ENCODE results near the gene MICALL2. TPM values are rescaled to one million over a fixed set of nuclear protein-coding genes. Genes with fewer than 3 reads are reported as not detected.

MICALL2 gene
- total RNA-seq, 4 donors from 2014 or later = 10.0 to 16.6 (median 14.3) TPM

DNA sequence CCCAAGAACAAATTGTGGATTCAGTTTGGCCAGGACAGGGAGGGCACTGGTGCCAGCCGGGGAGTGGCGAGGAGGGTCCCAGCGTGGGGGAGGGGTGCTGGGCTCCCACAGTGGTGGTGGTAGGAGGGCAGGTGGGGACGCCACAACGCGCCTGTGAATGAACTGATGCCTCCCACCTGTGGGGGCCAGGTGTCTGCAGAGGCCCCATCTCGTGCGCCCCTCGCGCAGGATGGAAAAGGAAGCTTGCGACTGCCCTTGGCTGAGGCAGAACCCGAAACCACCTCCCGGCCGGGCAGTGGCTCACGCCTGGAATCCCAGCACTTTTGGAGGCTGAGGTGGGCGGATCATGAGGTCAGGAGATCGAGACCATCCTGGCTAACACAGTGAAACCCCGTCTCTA, 72.0 kb downstream of the MICALL2 start:
- no peaks in the 10 kb centered on the region for H3K36me3 ChIP-seq
- DNase-seq = no peak
- no peaks in the 10 kb centered on the region for H3K27me3 ChIP-seq
- intact Hi-C loops (cut with DNase I) = no loop called here
- H3K4me1 ChIP-seq = no peaks in the 10 kb centered on the region
- WGBS, 2 donors = 76 to 81% methylated on average over 16 to 18 of the region's 18 CpGs
- H3K4me3 ChIP-seq (replicated peaks in 1 of 3) = no peak overlapping the region
- no peak for TF ChIP-seq POLR2A (IDR thresholded peaks at IDR 0.05)
- H3K9me3 ChIP-seq = no peaks in the 10 kb centered on the region
- H3K27ac ChIP-seq = no peak overlapping the region

DNA sequence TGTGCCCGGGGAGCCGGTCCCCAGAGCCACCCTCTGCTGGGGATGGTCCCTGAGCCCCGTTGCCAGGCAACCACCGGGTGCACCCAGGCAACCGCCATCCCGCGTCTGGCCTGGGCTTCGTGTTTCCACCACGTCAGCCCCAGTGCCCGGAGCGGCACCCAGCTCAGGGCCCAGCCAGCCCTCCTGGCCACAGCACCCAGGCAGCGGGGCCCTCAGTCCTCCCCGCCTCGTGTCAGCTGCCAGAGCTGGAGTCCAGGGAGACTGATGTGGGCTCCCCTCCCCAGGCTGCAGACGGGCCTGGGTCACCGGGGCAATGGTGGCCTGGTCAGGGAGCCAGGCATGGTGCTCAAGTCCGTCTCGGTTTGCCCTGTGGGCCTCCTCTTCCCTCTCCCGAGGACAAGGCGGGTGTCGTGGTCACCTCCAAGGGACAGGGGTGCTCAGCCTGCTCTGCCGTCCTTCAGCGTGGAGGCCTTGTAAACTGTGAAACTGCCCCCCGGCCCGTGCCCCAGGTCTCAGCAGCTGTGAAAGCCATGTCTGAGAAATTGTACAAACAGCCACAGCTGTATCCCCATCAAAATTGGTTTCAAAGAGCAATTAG, 72.5 kb downstream of the MICALL2 start:
- H3K27me3 ChIP-seq = no peaks in the 10 kb centered on the region
- TF ChIP-seq, protein P1, sequence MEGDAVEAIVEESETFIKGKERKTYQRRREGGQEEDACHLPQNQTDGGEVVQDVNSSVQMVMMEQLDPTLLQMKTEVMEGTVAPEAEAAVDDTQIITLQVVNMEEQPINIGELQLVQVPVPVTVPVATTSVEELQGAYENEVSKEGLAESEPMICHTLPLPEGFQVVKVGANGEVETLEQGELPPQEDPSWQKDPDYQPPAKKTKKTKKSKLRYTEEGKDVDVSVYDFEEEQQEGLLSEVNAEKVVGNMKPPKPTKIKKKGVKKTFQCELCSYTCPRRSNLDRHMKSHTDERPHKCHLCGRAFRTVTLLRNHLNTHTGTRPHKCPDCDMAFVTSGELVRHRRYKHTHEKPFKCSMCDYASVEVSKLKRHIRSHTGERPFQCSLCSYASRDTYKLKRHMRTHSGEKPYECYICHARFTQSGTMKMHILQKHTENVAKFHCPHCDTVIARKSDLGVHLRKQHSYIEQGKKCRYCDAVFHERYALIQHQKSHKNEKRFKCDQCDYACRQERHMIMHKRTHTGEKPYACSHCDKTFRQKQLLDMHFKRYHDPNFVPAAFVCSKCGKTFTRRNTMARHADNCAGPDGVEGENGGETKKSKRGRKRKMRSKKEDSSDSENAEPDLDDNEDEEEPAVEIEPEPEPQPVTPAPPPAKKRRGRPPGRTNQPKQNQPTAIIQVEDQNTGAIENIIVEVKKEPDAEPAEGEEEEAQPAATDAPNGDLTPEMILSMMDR (IDR thresholded peaks at IDR 0.05) = no peak
- no peak for TF ChIP-seq POLR2A (IDR thresholded peaks at IDR 0.05)
- no peak overlapping the region for H3K27ac ChIP-seq
- H3K36me3 ChIP-seq = no peaks in the 10 kb centered on the region
- H3K4me3 ChIP-seq (replicated peaks in 1 of 3) = no peak overlapping the region
- 37 to 48% methylated on average over 6 to 11 of the region's 25 CpGs for WGBS, 2 donors
- DNase-seq = no peak
- intact Hi-C loops (cut with DNase I) = no loop called here
- H3K9me3 ChIP-seq = no peaks in the 10 kb centered on the region
- no peaks in the 10 kb centered on the region for H3K4me1 ChIP-seq

DNA sequence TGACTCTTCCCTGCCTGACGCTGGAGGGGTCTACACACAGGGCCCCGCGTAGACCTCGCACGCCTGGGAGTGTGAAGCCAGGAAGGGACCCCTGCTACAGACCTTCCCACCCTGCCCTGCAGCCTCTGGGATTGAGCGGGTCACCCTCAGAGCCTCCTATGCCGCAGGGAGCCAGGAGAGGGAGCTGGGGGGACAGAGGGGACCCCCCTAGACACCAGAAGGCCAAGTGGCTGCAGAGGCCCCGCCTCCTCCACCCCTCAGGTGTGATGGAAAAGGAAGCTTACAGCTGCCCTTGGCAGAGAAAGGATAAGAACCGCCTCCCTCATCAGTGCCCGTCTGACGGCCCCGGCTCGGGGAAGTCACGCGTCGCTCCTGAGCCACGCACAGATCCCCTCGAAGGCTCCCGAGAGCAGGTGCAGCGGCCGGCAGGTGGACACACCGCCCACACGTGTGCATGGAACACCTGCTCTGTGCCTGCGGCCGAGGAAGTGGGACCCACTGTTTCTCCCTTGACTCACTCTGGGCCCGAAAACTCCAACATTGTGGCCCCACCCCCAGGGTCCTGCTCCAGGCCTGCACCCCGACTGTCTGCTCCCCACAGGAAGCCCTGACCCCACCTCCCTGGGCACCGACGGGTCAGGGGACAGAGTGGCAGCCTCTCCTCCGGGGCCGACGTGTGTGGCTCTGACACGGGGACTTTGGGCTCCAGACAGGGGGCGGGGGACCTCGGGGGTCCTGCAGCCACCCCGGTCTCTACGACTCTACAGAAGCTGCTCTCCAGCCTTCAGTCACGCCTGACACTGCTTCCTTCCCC, 73.3 kb downstream of the MICALL2 start:
- H3K4me1 ChIP-seq = no peaks in the 10 kb centered on the region
- no peaks in the 10 kb centered on the region for H3K27me3 ChIP-seq
- no peak for DNase-seq
- no peak overlapping the region for H3K4me3 ChIP-seq (replicated peaks in 1 of 3)
- no peaks in the 10 kb centered on the region for H3K9me3 ChIP-seq
- no peaks in the 10 kb centered on the region for H3K36me3 ChIP-seq
- 34 to 56% methylated on average over 8 to 15 of the region's 38 CpGs for WGBS, 2 donors
- intact Hi-C loops (cut with DNase I) = no loop called here
- no peak for TF ChIP-seq POLR2A (IDR thresholded peaks at IDR 0.05)
- TF ChIP-seq, protein P1 (IDR thresholded peaks at IDR 0.05) = no peak
- no peak overlapping the region for H3K27ac ChIP-seq

DNA sequence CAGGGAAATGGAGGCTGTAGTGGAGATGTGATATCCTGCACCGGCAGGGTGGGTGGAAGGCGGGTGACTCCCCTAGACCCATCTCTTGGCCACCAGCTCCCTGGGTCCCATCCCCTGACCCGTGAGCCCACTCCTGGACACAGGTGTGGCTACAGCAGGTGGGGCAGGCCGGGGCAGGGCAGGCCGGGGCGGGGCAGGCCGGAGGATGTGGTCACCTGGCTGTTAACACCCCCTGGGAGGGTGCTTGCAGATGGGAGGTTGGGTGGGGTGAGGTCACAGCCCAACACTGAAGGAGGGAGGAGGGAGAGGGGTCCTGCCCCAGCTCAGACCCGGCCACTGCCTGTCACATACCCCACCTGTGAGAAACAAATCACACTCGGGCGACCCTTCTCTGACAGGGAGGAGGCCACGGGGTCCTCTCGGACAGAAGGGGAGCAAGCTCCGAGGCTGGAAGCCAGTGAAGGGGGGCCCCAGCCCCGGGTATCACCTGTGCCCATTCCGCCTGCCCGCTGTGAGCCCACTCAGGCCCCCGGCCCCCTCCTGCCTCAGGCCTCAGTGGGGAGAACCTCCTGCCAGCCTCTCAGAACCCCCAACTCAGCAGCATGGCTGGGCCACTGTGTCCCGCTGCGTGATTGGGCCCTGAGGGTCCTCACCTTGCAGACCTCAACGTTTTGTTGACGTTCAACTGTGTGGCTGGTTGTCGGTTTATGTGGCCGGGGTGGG, 74.0 kb downstream of the MICALL2 start:
- Histone ChIP-seq H3K4me3 (replicated peaks in 1 of 3) (no peak overlapping the region), H3K27ac (no peak overlapping the region), H3K36me3 (no peaks in the 10 kb centered on the region), H3K4me1 (no peaks in the 10 kb centered on the region), H3K27me3 (no peaks in the 10 kb centered on the region), H3K9me3 (no peaks in the 10 kb centered on the region)
- WGBS, 2 donors = 39 to 69% methylated on average over 6 to 11 of the region's 23 CpGs
- intact Hi-C loops (cut with DNase I) = no loop called here
- no peak for TF ChIP-seq POLR2A (IDR thresholded peaks at IDR 0.05)
- TF ChIP-seq, protein P1 (IDR thresholded peaks at IDR 0.05) = no peak
- no peak for DNase-seq

Other genes starting within 250 kb of the MICALL2 start
- gene UNCX, start 226.6 kb downstream of the MICALL2 start, total RNA-seq = not detected
- 10 to 100 TPM; 34.5 to 72.3 (median 65.5) TPM for gene INTS1, start 44.9 kb upstream of the MICALL2 start, total RNA-seq
- 10 to 100 TPM; 16.8 to 26.7 (median 21.7) TPM for gene MAFK, start 71.2 kb upstream of the MICALL2 start, total RNA-seq
- gene TMEM184A, start 96.7 kb upstream of the MICALL2 start, total RNA-seq = 1 to 10 TPM in 1 of 4 donors, under 1 TPM in 3; 0.44 to 3.0 (median 0.70) TPM
- gene PSMG3, start 110.6 kb upstream of the MICALL2 start, total RNA-seq = 10 to 100 TPM; 28.1 to 65.6 (median 50.2) TPM
- under 1 TPM; 0.11 to 0.96 (median 0.54) TPM for gene ELFN1, start 210.8 kb upstream of the MICALL2 start, total RNA-seq